ENCODE data around the gene CLDN3. TPM values are rescaled to one million over a fixed set of nuclear protein-coding genes. Genes with fewer than 3 reads are reported as not detected.

CLDN3 gene
- total and polyA plus RNA-seq, 10 of the 15 experiments (the other 5 are each of a cell fraction or from before 2014, with no cell fraction given) = 0.05 TPM; not detected in 9

DNA sequence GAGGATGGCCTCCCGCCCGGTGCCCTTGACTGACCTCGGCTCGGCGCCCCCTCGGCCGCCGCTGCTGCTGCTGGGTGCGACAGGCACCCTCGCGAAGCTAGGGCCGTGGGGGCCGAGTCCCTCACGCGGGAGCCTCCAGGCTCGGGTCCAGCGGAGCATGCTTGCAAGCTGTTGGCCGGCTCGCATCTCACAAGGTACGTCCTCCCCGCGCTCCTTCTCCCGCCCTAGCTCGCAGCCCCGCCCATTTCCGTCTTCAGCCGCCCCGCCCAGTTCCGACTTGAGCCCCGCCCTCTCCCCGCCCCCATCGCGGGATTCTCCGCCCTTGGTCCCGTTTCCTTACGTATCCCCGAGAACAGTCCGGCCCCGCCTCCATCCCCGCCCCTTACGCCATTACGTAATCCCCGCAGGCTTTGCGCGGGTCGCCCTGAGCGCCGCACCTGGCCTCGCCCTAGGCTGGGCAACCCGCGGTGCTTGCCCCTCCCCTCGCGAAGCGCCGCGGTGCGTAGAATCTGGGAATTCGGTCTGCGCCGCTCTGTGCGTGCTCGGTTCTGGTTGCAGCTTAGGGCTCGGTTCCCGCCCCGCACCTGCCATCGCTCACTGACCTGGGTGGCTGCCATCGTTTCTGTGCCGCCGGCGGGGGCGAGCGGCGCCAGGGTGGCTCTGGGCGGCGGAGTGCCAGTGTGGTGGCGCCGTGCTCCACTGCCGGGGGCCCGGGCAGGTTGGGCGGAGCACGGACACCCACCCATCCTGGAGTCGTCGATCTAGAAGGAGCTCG is 31.3 kb downstream of the CLDN3 start, which contains the start of gene ABHD11:
TSS of gene ABHD11 (minus strand) at position 191 of the 775 bp plus-strand sequence. CDS start at position 159, 32 bp downstream.
- Histone ChIP-seq H3K36me3 (ENCODE audit: control insufficient read depth in 2 of 2, insufficient read depth in 2 of 2, low read length in 1 of 2) (peaks cover 0 to 8% of the 10 kb centered on the region in 2 experiments; a peak in 3 of 4 replicates), H4K20me1 (ENCODE audit: control insufficient read depth, insufficient read depth) (no peaks in the 10 kb centered on the region), H3K4me2 (ENCODE audit: control insufficient read depth, insufficient read depth) (peak within 1 kb of the TSS; percentile 96), H3K4me1 (ENCODE audit: control insufficient read depth, insufficient read depth, low read length) (no peaks in the 10 kb centered on the region; the same call in 1 of the 2 replicates), H3K4me3 (peak within 1 kb of the TSS; percentile 92), H3K79me2 (ENCODE audit: control insufficient read depth, insufficient read depth, low read length) (no peaks in the 10 kb centered on the region; the same call in 1 of the 2 replicates), H3K9me3 (replicated peaks; ENCODE audit: control insufficient read depth, insufficient read depth, low read length) (no peaks in the 10 kb centered on the region), H2AFZ (ENCODE audit: control insufficient read depth, low read depth, low read length) (peak within 1 kb of the TSS; percentile 95), H3K9ac (ENCODE audit: control insufficient read depth, insufficient read depth, low read length) (peak within 1 kb of the TSS; percentile 85), H3K27ac (ENCODE audit: control insufficient read depth, insufficient read depth) (peak within 1 kb of the TSS; percentile 79), H3K27me3 (replicated peaks in 1 of 2; ENCODE audit: control insufficient read depth in 2 of 2, insufficient read depth in 2 of 2, low read length in 1 of 2) (no peaks in the 10 kb centered on the region)
- ChIA-PET SMC1A (ENCODE audit: uncharacterized antibody, unreplicated experiment) (interaction anchor here (0.6 to 2.1 kb wide), 3 partner anchors 104 to 836 kb away, joined by 3 to 6 read pairs (median 3); partner anchors contain the start of gene METTL27), RAD21 (ENCODE audit: unreplicated experiment) (interaction anchor here (0.6 to 2.0 kb wide), 11 partner anchors 9 to 234 kb away, joined by 3 to 7 read pairs (median 4); partner anchors contain the start of genes METTL27, STX1A and TBL2), CTCF (interaction anchor here (0.5 to 3.6 kb wide), 7 partner anchors 10 to 911 kb away, joined by 3 to 16 read pairs (median 4); partner anchors contain the start of gene TYW1B), POLR2A (interaction anchor here (0.5 to 1.2 kb wide), 7 partner anchors 212 to 1791 kb away, joined by 3 to 6 read pairs (median 3); partner anchors contain the start of gene BAZ1B)
- FAIRE-seq = peak; percentile 66
- DNase-seq (ENCODE audit: low read depth, low spot score) = peak; percentile 90
- intact Hi-C loops (cut with micrococcal nuclease; ENCODE audit: unreplicated experiment) (loop anchor here (10.0 kb wide), 1 partner anchor 214 kb away; the partner anchor contains the start of gene BAZ1B), in situ Hi-C loops (cut with MboI) (no loop called here)
- WGBS (ENCODE audit: insufficient coverage, insufficient replicate concordance, low lambda C conversion rate, missing lambda C conversion rate) = under 1% methylated on average over 56 of the region's 84 CpGs
- ATAC-seq = peak; percentile 89
- BruUV-seq (replicated peaks) = no TSS peak
- TF ChIP-seq, protein P1, sequence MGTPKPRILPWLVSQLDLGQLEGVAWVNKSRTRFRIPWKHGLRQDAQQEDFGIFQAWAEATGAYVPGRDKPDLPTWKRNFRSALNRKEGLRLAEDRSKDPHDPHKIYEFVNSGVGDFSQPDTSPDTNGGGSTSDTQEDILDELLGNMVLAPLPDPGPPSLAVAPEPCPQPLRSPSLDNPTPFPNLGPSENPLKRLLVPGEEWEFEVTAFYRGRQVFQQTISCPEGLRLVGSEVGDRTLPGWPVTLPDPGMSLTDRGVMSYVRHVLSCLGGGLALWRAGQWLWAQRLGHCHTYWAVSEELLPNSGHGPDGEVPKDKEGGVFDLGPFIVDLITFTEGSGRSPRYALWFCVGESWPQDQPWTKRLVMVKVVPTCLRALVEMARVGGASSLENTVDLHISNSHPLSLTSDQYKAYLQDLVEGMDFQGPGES (IDR thresholded peaks at IDR 0.05) = peak; percentile 29; the same call in 1 of the 2 replicates
- TF ChIP-seq, protein P2, sequence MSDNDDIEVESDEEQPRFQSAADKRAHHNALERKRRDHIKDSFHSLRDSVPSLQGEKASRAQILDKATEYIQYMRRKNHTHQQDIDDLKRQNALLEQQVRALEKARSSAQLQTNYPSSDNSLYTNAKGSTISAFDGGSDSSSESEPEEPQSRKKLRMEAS (IDR thresholded peaks at IDR 0.05; ENCODE audit: low read depth, low read length) = no peak; the same call in 1 of the 2 replicates
- TF ChIP-seq ZZZ3 (IDR thresholded peaks at IDR 0.05; ENCODE audit: control insufficient read depth, insufficient read length, low read depth) (no peak), HDGF (IDR thresholded peaks at IDR 0.05) (peak; percentile 76; the same call in 1 of the 2 replicates), PML (IDR thresholded peaks at IDR 0.05; ENCODE audit: low read length) (no peak), MYC (IDR thresholded peaks at IDR 0.05; ENCODE audit: insufficient read depth, insufficient read length, insufficient replicate concordance, low read length, severe bottlenecking) (peak; percentile 57), TAF1 (IDR thresholded peaks at IDR 0.05; ENCODE audit: borderline replicate concordance, low read depth, low read length) (0 out of 2 replicates have a peak, but pooled peaks have one; percentile 39), RFX5 (IDR thresholded peaks at IDR 0.05; ENCODE audit: low read depth, low read length) (no peak), SREBF2 (IDR thresholded peaks at IDR 0.05; ENCODE audit: low read length) (no peak), SUPT20H (IDR thresholded peaks at IDR 0.05; ENCODE audit: borderline replicate concordance, control insufficient read depth, low read depth, low read length) (no peak), IKZF1 (conservative IDR thresholded peaks at IDR 0.05) (peak; percentile 89), BRCA1 (IDR thresholded peaks at IDR 0.05; ENCODE audit: low read depth, low read length) (peak; percentile 60), ETV6 (conservative IDR thresholded peaks at IDR 0.05 in 1 of 2, IDR thresholded peaks at IDR 0.05 in 1 of 2; ENCODE audit: borderline replicate concordance in 1 of 2, low read depth in 1 of 2) (no peak), RCOR1 (conservative IDR thresholded peaks at IDR 0.05; ENCODE audit: low read depth, low read length) (0 out of 2 replicates have a peak, but pooled peaks have one; percentile 34), MEF2A (IDR thresholded peaks at IDR 0.05; ENCODE audit: insufficient read depth, low read depth, low read length) (no peak), ATF7 (IDR thresholded peaks at IDR 0.05; ENCODE audit: low read depth) (peak; percentile 98), BACH1 (IDR thresholded peaks at IDR 0.05; ENCODE audit: borderline replicate concordance) (peak; percentile 40; the same call in 1 of the 2 replicates)
- TF ChIP-seq, protein P3, sequence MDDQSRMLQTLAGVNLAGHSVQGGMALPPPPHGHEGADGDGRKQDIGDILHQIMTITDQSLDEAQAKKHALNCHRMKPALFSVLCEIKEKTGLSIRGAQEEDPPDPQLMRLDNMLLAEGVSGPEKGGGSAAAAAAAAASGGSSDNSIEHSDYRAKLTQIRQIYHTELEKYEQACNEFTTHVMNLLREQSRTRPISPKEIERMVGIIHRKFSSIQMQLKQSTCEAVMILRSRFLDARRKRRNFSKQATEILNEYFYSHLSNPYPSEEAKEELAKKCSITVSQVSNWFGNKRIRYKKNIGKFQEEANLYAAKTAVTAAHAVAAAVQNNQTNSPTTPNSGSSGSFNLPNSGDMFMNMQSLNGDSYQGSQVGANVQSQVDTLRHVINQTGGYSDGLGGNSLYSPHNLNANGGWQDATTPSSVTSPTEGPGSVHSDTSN (IDR thresholded peaks at IDR 0.05; ENCODE audit: insufficient replicate concordance, low read depth, low read length) = no peak
- TF ChIP-seq, protein P4, sequence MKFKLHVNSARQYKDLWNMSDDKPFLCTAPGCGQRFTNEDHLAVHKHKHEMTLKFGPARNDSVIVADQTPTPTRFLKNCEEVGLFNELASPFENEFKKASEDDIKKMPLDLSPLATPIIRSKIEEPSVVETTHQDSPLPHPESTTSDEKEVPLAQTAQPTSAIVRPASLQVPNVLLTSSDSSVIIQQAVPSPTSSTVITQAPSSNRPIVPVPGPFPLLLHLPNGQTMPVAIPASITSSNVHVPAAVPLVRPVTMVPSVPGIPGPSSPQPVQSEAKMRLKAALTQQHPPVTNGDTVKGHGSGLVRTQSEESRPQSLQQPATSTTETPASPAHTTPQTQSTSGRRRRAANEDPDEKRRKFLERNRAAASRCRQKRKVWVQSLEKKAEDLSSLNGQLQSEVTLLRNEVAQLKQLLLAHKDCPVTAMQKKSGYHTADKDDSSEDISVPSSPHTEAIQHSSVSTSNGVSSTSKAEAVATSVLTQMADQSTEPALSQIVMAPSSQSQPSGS (IDR thresholded peaks at IDR 0.05; ENCODE audit: low read length) = peak; percentile 64; the same call in 1 of the 2 replicates

All from GM12878 (cell line).